Astrocyte (in vitro differentiated cells and primary cell): Measurements from ENCODE around the gene A4GALT.

Experiments
- CTCF ChIP-seq: IDR thresholded peaks from 2 replicates; pipeline ENCODE4 v1.5.1; 2011; ENCODE audit warnings: low read depth, mild to moderate bottlenecking, inconsistent platforms, low read length, moderate library complexity; ENCODE audit not compliant: insufficient read depth
- EZH2 ChIP-seq: IDR thresholded peaks from 2 replicates; pipeline ENCODE4 v1.6.1; 2012; ENCODE audit warnings: mild to moderate bottlenecking, low read length, inconsistent platforms; ENCODE audit not compliant: insufficient read depth

GRCh38 chr22:42645938-42646568 lies 74.6 kb downstream of the A4GALT start:
- TF ChIP-seq CTCF (no peak), EZH2 (no peak)
